GM19395 (cell line): Measurements from ENCODE around the gene DTNB.
"Not testable (repeated sequence)": the region's sequence is repeated elsewhere in the genome, so short reads cannot be mapped to it uniquely, and the experiment has no call there.

Experiments
- ATAC-seq: cut with Tn5 transposase; IDR thresholded peaks from one replicate; pipeline ENCODE4 v1.9.1; 2021; ENCODE audit warnings: mild to moderate bottlenecking, moderate library complexity; ENCODE audit not compliant: unreplicated experiment

DTNB gene

DNA sequence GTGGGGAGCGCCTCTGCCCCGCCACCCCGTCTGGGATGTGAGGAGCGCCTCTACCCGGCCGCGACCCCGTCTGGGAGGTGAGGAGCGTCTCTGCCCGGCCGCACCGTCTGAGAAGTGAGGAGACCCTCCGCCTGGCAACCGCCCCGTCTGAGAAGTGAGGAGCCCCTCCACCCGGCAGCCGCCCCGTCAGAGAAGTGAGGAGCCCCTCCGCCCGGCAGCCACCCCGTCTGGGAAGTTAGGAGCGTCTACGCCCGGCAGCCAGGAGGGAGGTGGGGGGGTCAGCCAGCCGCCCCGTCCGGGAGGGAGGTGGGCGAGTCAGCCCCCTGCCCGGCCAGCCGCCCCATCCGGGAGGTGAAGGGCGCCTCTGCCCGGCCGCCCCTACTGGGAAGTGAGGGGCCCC, 39.6 kb downstream of the DTNB start:
- ATAC-seq = not testable (repeated sequence)

DNA sequence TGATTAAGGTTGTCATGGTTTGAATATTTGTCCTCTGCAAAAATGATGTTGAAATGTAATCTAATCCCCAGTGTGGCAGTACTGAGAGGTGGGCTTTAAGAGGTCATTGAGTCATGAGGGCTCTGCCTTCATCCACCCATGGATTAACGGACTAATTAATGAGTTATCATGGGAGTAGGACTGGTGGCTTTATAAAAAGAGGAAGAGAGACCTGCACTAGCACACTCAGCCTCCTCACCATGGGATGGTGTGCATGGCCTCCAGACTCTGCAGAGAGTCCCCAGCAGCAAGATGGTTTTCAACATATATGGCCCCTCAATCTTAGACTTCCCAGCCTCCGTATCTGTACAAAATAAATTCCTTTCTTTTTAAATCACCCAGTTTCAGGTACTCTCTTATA, 41.0 kb downstream of the DTNB start:
- ATAC-seq = no peak

DNA sequence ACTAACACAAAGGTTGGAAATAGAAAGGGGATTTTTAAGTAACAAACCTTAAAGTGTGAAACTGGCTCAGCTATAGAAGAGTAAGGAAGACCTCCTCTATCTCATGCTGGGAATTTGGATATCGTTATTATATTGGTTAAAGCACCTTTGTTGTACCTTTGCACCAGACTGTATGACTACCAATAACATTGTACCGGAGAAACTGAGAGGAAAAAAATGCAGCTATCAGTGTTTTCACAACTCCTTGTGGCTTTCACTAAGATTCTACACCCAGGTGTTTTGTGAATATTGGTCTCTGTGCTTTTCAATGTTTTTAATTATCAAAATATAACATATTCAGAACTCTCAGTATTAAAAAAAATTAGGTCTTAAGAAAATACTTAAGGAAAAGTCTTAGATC, 48.7 kb downstream of the DTNB start:
- no peak for ATAC-seq

DNA sequence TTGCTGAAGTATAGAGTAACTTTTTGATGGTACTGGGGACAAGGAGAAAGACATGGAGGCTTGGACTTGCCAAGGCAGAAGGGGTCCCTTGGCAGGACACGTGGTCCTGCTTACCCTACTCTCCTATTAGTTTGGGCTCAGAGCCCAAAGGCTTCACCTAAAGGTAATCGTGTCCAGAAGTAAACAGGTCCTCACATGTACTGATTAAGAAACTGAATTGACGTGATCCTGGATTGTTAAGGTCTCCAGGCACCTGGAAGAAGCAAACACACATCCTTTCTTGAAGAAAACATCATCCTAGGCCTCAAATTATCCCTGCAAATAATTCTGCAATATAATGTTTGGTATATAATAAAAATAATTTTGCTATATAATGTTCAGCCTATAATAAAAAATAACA, 50.0 kb downstream of the DTNB start:
- ATAC-seq = no peak

DNA sequence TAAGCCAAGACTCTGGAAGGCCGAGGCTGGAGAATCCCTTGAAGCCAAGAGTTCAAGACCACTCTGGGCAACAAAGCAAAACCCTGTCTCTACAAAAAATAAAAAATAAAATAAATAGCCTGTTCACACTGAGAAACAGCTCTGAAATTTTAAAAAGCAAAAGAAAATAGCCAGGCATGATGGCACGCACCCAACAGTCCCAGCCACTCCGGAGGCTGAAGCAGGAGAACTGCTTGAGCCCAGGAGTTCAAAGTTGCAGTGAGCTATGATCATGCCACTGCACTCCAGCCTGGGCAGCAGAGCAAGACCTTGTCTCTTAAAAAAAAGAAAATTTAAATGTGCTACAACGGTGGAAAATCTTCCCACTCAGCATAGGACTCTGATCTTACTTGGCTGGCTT, 52.7 kb downstream of the DTNB start:
- no peak for ATAC-seq

DNA sequence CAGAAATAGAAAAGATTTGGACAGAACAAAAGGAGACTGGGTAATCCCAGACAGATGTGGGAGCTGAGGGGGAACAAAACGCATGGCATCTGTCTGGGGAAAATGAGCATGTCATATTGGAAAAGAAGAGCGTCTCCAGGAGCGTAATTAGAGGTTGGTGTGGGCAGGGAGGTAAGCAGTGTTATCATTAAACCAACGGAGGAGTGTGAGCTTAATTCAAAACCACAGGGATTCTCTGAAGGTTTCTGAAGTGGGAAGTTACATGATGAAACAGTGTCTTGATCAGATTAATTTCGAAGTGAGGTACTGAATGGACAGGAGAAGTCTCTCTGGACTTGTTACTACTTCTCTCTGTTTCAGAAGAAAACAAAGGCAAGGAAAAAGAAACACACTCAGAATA, 53.3 kb downstream of the DTNB start:
- no peak for ATAC-seq

DNA sequence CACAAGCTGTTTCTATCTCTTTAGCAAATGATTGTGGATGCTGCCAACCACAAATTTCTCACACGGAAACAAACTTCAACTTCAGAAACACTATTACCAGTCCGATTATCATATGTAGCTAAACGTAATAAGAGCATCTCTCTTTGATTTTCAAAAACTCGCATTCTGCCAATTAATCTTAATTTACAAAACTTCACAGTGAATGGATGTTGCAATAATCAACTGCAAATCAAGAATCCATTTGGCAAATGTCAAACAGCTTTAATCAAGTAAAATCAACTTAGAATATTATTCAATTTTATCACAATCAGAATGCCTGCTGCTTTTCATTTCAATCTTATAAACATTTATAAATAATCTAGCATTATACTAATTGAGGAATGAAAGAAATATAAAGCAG, 54.2 kb downstream of the DTNB start:
- ATAC-seq = no peak

DNA sequence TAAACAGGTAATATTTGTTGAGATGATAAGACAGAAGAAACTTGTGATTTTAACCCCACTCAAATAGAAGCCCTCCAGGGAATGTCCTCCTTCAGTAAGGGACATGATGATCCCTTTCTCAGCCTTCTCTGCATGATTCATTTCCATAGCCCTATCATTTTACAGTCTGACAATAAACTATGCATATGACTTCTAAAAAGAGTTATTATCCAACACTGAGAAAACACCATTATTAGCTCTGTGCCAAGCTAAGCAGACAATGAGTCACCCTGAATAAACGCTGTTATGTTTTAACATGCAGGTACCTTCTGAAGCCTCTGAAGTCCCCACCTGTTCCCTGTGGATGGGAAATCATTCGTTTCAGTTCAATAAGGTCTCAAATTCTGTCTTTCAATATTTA, 54.7 kb downstream of the DTNB start:
- ATAC-seq = no peak

DNA sequence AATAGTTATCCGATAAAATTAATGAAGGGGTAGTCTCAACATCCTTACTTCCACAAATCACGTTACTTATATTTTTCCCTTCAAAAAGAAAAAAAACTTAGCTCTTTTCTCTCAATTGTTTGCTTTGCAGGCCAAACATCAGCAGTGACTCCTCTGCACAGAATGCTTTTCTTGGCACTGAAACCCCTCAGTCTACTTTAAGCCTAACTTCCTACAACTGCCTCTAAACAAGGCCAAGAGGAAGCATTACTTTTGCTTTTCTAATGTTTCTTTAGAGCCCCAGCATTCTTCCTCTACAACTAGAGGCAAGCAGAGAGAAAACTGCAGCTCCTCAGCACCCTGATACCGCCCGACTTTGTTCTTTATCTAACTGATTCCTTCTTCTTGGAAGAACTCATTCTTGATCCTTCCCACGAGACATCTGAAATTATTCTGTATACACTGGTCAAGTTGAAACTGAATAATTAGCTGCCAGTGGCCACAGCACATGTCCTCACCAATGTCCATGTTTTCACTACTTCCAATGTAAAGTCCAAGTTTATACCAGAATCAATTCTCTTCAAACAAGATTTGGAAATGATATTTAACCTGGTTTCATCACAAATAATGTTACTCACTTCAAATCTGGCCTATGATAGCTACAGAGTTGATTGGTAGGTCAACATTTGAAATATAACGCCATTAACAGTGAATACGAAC, 55.3 kb downstream of the DTNB start:
- no peak for ATAC-seq

DNA sequence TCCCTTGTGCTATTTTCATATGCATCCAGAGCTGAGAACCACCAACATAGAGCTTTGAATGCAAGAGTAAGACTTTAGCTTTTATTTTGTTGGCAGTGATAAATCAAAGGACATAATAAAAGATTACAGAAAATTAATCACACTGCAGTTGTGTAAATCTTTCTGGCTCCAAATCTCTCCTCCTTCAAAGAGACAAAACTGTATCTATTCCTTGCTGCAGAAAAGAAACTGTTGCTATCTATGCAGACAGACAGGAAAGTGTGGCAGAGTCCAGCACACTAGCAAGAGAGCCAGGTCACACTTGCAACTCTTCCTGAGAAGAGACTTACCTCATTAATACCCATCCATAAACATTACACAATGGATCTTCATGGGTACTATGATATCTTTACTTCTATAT, 57.5 kb downstream of the DTNB start:
- no peak for ATAC-seq

DNA sequence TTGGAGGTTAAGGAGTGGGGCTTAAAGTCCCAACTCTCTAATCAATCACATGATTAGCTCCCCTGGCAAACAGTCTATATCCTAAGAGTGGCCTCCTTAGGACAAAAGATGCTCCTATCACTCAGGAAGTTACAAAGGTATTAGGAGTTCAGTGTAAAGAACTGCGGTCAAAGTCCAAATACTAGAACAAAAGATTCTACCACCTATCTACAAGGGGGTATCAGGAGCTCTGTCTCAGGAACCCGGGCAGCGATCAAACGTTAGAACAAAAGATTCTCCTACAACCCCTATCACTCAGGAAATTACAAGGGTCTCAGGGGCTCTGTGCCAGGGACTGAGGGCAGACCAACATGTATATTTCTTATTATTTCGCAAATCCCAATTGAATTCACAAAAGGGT, 58.0 kb downstream of the DTNB start:
- no peak for ATAC-seq

DNA sequence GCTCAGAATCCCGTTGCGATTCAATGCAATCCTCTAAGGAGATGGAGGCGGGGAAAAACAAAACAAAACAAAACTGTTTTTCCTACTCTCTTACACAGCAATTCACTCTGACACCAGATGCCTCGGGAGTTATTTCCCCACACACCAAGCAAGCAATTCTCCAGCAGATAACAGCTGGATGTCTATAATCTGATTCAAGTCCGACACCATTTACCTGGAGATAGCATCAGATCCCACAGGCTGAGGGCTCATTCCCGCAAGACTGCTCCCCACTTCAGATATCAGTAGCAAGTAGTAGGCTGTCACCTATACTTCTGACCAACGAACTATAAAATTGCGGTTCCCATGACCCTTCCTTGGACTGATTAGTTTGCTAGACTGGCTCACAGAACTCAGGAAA, 58.7 kb downstream of the DTNB start:
- no peak for ATAC-seq

DNA sequence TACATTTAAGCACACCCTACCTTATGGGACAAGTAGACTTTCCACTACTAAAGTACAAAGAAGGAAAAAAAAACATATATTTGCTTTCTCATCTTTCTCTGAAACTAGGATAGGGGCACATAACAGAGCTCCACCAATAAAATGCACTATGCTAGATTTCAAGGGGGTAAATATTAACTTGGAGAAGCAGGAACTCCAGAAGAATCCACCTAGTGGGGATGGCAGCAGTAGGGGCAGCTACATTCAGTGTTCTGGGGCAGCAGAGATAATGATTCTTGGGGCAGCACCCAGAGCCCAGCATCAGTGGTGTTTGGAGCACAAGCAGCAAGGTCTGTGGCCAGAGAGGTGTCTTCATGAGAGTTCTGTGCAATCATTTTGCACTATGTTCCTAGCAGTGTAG, 64.7 kb downstream of the DTNB start:
- ATAC-seq = no peak

DNA sequence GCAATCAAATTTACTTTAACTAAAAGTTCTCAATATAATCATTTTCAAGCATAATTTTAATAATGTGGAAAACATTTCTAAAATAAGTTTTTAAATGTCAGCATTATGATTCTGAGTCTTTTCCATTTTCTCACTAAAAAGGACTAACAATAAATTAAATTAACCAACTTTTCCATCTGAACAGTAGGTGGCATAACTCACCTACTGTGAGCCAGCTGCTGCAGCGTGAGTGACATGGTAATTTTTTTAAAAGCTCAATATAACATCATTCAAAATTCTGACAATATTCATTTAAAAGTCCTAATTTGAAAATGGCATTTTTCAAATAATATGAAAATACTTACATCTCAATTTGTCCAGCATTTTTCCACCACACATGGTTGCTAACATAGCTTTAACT, 66.5 kb downstream of the DTNB start:
- ATAC-seq = no peak

DNA sequence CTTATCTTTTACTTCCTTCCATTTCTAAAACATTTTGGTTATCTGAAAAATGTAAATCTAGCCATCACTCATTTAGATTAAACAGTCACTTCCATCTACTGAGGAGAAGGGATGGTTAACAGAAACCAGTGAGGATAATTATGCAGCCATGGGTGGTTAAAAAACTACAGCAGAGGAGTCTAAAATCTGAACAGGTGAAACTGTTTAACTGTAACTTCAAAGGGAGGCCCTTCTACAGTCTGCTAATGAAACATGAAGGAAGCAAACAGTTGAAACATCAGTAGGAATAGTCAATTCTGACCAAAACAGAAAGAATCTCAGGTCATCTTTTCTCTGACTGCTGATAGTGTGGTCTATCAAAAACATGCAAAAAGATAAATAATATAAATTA, 71.0 kb downstream of the DTNB start:
- ATAC-seq = no peak

DNA sequence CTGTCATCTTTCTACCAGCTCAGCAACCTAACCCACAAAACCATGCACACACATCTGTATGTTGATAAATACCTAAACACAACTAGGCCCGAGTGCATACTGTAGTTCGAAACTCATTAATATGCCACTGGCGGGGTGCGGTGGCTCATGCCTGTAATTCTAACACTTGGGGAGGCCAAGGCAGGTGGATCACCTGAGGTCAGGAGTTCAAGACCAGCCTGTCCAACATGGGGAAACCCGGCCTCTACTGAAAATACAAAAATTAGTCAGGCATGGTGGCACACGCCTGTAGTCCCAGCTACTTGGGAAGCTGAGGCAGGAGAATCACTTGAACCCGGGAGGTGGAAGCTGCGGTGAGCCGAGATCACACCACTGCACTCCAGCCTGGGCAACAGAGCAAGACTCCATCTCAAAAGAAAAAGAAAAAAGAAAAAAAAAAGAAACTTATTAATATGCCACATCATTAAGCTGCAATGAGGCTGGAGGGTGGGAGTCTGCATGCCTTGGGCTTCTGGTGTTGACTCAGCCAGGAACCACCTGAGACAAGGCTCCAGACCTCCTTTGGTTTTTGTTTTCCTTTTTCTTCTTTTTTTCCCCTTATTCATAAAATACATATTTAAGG, 71.6 kb downstream of the DTNB start:
- ATAC-seq = not testable (repeated sequence)

DNA sequence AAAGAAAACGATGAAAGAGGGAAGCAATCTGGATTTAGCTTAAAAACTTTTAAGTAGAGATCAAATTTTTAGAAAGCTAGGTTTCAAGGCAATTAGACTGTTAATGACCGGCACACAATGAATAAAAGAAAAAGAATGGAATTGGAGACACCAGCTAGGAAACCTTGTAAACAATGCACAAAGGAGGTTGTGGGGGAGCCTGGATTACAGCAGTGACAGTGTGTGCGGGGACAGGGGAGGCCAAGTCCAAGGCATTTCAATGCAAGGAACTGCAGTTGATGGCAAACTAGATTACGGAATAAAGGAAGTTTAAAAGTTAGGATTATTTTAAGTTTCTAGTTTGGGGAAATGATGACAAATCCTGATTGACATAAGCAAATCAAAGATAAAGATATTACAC, 74.5 kb downstream of the DTNB start:
- no peak for ATAC-seq

DNA sequence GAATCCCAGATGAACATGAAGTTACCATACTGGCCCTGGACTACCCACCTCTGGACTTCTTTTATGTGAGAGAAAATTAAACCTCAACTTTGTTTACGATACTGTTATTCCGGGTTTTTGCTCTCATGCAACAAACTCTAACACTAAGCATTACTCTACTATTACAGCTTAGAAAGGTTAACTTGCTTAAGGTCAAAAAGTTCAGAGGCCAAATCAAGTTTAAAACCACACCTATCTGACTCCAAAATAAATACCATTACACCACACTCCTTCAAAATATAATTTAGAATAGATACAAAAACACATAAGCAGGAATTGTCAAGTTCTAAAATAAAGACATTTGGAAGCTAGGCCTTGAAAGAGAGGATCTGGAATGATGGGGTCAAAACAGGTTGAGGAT, 75.0 kb downstream of the DTNB start:
- no peak for ATAC-seq

DNA sequence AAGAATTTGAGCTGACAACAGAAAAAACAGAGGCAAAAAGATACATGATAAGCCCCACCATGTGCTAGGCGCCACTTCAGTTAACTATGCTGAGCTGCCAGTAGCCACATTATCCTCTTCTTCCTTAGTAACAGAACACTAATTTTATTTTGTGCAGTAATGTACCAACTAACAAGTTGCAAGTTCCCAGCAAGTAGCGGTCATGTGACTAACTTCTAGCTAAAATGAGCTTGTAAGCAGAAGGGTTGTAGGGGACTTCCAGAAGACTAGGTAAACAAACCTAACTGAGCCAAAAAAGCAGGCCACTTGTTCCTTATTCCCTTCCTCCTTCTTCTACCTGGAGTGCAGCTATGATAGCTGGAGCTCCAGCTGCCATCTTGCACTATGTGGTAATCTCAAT, 75.5 kb downstream of the DTNB start:
- ATAC-seq = no peak

DNA sequence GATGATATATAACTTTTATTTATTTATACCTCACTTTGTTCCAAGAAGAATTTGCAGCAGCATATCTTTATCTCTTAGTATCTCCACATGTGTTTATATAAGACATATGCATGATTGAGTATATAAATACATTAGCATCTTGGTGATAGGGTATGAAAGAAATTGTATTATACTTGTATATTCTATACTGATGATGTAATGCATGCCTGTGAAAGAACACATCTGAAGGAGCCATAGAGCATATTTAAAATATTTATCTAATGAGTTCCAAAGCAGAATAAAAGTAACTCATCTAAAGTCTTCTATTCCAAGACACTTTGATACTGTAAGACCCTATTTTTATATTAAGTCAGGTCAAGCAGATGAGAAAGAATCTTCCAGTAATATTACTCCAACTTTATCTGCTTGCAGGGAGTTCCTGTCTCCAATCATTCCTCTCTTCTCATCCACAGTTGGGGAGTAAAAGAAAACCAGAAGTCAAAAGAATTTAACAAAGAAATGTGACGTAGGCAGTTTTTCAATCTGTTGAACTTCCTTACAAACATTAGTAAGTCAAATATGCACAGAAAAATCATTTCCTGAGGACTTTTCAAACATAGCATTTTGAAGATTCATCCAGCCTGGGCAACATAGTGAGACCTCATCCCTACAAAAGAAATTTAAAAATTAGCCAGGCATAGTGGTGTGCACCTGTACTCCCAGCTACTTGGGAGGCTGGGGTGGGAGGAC, 76.7 kb downstream of the DTNB start:
- no peak for ATAC-seq

DNA sequence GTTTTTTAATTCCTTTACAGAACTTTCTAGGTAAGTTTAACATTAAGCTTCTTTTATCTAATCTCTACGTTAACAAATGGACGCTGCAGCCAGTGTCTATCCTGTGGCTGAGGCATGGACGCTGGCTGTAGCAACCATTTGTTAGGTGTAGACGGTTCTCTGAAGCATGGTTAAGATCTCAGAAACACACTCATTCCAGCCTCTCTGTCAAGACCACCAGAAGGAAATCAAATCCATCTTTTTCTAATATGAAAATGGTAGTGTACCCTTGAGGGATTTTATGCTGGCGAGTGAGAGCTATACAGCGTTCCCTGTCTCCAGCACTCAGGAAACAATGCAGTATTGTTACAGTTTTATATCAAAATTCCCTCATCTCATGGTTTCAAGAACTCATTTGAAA, 78.0 kb downstream of the DTNB start:
- ATAC-seq = no peak

DNA sequence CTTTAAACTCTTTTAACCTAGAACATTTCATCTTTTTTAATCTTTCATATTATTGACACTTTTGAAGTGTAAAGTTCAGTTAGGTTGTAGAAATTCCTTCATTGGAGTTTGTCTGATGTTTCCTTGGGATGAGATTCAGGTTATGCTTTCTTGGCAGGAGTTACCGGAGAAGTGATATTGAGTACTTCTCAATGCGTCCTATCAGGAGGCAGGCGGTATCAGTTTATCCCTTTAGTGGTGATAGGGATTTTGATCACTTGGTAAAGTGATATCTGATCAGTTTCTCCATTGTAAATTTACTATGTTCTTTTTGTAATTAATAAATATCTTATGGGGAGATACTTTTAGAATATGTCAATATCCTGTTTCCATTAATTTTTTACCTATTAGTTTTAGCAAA, 78.4 kb downstream of the DTNB start:
- no peak for ATAC-seq
